Spleen (tissue), 7 donors: Measurements from ENCODE around the gene MBTPS1.

ENCODE experiments used
- CTCF ChIP-seq, 11 experiments: fragments of 200-600 bp in 7 of 11; fragments of 450-650 bp in 4 of 11; sonication (generic) in 4 of 11; IDR thresholded peaks in 8 of 11; conservative IDR thresholded peaks in 3 of 11; 1 replicate in 7 of 11; 2 replicates in 4 of 11; pipeline versions ENCODE4 v1.4.0 to v1.8.0; 2016 to 2021; ENCODE audit warnings: antibody characterized with exemption in 11 of 11, inconsistent platforms in 4 of 11, mild to moderate bottlenecking in 1 of 11
- POLR2AphosphoS5 ChIP-seq, 3 donors: sonication (generic); formaldehyde crosslinking; IDR thresholded peaks; one replicate each; pipeline ENCODE4 v1.5.1; 2017; ENCODE audit warnings: antibody characterized with exemption in 3 of 3
- donor health status: DM: no; HTN: no; CAD: no; lungs with moderate emphysema.
- donor health status: DM: no; HTN: no; CAD: no.
- donor health status: DM: no; HTN: no; CAD: no.

- no peak for TF ChIP-seq CTCF (IDR thresholded peaks at IDR 0.05 in 8 of 11, conservative IDR thresholded peaks at IDR 0.05 in 3 of 11)
- TF ChIP-seq POLR2AphosphoS5 (IDR thresholded peaks at IDR 0.05) = no peak
Measured at GRCh38 chr16:84071121-84071520, 45.6 kb downstream of the MBTPS1 start.
